Activated CD4-positive, alpha-beta T cell treated with anti-CD3 and anti-CD28 coated beads, Interleukin-2, amount 10 ng/mL, durations not matched to agents 24 days and 14 days (primary cell): ENCODE data around the gene TFDP1. TPM values are rescaled to one million over a fixed set of nuclear protein-coding genes. Genes with fewer than 3 reads are reported as not detected.

Experiments used
- DNase-seq: peaks from one replicate; pipeline ENCODE4 v3.0.0; 2022
- H3K27ac Mint-ChIP-seq: one replicate; pipeline ENCODE4 v1.8.0; 2022; ENCODE audit warnings: mild to moderate bottlenecking, mixed read lengths
- H3K27me3 Mint-ChIP-seq: one replicate; pipeline ENCODE4 v1.8.0; 2022; ENCODE audit warnings: mixed read lengths
- H3K36me3 Mint-ChIP-seq: one replicate; pipeline ENCODE4 v1.8.0; 2022; ENCODE audit warnings: low read depth, mild to moderate bottlenecking, mixed read lengths
- H3K4me1 Mint-ChIP-seq: one replicate; pipeline ENCODE4 v1.8.0; 2021; ENCODE audit warnings: mixed read lengths
- H3K4me3 Mint-ChIP-seq: one replicate; pipeline ENCODE4 v1.8.0; 2022; ENCODE audit warnings: mild to moderate bottlenecking, moderate library complexity, mixed read lengths
- H3K9me3 Mint-ChIP-seq: one replicate; pipeline ENCODE4 v1.8.0; 2021; ENCODE audit warnings: mixed read lengths
- intact Hi-C: fragments of 100-400 bp; cut with micrococcal nuclease; formaldehyde crosslinking; loops from one replicate; pipeline ENCODE4 v1.15.1; 2023
- total RNA-seq: library from RNA; stranded (reverse); gene quantifications from 2 replicates; pipeline ENCODE4 v1.2.3, GENCODE V29; 2022

Gene TFDP1
- total RNA-seq, 1 donor from 2014 or later, result 180 TPM

DNA sequence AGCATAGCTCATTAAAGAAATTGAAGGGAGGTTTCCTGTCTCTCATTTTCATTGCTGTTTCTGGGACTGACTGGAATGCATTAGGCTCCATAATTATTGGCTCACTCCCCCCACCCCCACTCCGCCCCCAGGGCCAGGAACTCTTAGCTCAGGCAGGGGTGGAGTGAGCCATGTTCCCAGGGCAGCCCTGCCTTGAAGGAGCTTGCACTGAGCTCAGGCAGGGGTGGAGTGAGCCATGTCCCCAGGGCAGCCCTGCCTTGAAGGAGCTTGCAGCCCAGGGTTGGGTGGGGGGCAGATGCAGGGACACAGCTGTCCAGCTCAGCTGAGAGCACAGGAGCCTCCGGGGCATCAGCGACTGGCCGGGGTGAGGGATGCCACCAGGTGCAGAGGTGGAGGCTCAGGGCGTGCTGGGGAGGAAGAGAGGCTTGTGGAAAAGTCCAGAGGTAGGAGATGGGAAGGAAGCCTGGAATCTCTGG is 39.1 kb upstream of the TFDP1 start:
- no peak for DNase-seq
- Mint-ChIP-seq H3K27ac (no peak overlapping the region), H3K4me3 (no peak overlapping the region), H3K9me3 (no peaks in the 10 kb centered on the region), H3K4me1 (no peaks in the 10 kb centered on the region), H3K27me3 (no peaks in the 10 kb centered on the region), H3K36me3 (peaks cover 11% of the 10 kb centered on the region)
- intact Hi-C loops, result no loop called here

DNA sequence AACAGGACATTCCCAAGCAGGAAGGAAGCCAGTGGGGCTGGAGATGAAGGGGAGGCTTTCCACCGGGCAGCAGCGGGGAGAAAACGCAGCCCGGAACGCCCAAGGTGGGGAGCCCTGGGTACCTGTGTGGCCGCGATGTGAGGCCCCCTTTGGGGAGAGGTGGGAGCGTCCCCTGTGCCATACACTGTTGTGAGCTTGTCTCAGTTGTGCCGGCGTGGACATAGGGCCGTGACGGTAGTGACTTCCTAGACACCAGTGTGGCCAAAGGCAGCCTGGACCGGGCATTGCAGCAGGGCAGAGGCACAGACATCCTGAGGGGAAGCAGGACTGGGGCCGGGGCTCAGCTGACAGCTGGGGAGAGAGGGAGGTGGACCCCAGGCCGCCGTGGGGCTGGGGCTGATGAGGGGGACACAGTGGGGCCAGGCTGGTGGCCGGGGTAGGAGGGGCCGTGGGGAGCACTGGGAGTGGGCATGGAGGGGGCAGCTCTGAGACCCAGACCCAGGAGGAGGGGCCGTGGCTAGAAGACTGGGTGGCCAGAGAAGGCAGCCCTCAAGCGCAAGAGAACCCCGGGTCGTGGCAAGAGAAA is 38.5 kb upstream of the TFDP1 start:
- Mint-ChIP-seq H3K4me1 (no peaks in the 10 kb centered on the region), H3K36me3 (peaks cover 6% of the 10 kb centered on the region), H3K4me3 (no peak overlapping the region), H3K27me3 (no peaks in the 10 kb centered on the region), H3K9me3 (no peaks in the 10 kb centered on the region), H3K27ac (no peak overlapping the region)
- intact Hi-C loops, result no loop called here
- no peak for DNase-seq

GRCh38 chr13:113546571-113547237 is 37.8 kb upstream of the TFDP1 start:
- Mint-ChIP-seq H3K36me3 (peaks cover 2% of the 10 kb centered on the region), H3K4me1 (no peaks in the 10 kb centered on the region), H3K27ac (no peak overlapping the region), H3K9me3 (no peaks in the 10 kb centered on the region), H3K4me3 (no peak overlapping the region), H3K27me3 (no peaks in the 10 kb centered on the region)
- intact Hi-C loops, result no loop called here
- no peak for DNase-seq

GRCh38 chr13:113547238-113547971 is 37.1 kb upstream of the TFDP1 start:
- Mint-ChIP-seq H3K36me3 (peaks cover 2% of the 10 kb centered on the region), H3K4me1 (no peaks in the 10 kb centered on the region), H3K27me3 (no peaks in the 10 kb centered on the region), H3K4me3 (no peak overlapping the region), H3K27ac (no peak overlapping the region), H3K9me3 (no peaks in the 10 kb centered on the region)
- no peak for DNase-seq
- intact Hi-C loops, result no loop called here

DNA sequence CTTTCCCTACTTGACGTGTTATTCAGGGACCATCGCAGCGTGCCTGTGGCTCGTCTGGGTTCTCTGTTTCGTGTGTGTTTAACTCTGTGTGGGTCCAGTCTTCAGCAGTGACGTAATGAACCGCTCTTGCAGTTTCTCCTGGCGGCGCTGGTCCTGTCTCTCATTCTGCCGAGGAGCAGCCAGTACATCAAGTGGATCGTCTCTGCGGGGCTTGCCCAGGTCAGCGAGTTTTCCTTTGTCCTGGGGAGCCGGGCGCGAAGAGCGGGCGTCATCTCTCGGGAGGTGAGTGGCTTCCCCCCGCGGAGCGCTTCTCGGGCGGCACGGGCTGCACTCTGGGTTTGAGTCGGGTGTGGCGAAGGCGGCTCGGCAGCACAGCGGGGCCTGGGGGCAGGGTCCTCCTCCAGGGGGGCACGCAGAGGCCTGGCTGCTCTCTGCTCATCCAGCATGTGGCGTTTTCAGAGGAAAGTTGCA is 36.3 kb upstream of the TFDP1 start:
- intact Hi-C loops, result no loop called here
- no peaks in the 10 kb centered on the region for H3K4me1 Mint-ChIP-seq
- H3K9me3 Mint-ChIP-seq, result no peaks in the 10 kb centered on the region
- no peak for DNase-seq
- H3K4me3 Mint-ChIP-seq, result no peak overlapping the region
- peaks cover 4% of the 10 kb centered on the region for H3K36me3 Mint-ChIP-seq
- H3K27me3 Mint-ChIP-seq, result no peaks in the 10 kb centered on the region
- H3K27ac Mint-ChIP-seq, result no peak overlapping the region

- Mint-ChIP-seq H3K4me3 (no peak overlapping the region), H3K27ac (no peak overlapping the region), H3K4me1 (no peaks in the 10 kb centered on the region), H3K27me3 (no peaks in the 10 kb centered on the region), H3K36me3 (peaks cover 2% of the 10 kb centered on the region), H3K9me3 (no peaks in the 10 kb centered on the region)
- no peak for DNase-seq
- intact Hi-C loops, result no loop called here
Observed at GRCh38 chr13:113548778-113549621, 35.6 kb upstream of the TFDP1 start.

- Mint-ChIP-seq H3K9me3 (no peaks in the 10 kb centered on the region), H3K36me3 (peaks cover 2% of the 10 kb centered on the region), H3K27ac (no peak overlapping the region)
Observed at GRCh38 chr13:113550453-113550852, 34.1 kb upstream of the TFDP1 start.

DNA sequence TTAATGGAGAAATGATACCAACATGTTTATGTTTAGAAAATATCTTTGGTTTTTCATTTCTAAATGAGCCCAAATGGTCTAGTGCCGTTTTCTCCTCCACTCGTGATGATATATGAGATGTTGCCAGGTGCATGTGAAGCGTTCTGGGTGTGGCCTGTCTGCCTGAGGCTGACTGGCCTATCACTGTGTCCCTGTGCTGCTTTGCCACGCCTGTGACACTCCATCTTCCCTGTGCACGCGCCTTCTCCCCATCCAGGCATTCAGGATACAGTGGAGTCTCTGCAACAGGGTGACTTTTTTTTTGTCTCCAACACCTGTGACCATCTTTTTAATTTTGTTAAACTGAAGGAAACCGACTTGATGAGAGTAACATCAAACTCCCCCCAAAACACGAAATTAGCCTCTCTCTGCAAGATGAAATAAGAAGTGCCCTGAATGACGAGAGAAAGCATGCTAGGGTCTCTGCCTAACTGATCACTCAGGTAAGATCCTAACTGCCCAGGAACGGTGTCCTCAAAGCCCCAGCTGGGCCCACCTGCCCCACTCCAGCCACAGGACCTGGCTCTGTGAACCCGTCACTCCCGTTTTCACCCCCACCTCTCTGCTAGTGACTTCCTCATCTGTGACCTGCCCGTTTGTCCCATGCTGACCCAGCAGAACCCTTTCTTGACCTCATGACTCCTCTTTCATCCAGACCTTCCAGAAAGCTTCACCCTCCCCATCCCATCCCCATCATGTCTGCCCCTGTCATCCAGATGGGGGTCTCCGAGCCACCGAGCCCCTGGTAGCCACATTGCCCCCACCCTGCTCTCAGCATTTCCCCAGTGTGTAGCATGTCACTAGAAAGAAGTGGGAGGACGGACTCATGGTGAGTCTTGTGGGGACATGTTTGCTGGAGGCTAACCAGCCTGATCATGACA is 33.2 kb upstream of the TFDP1 start:
- DNase-seq, result no peak

More at GRCh38 chr13:113550453-113550852, 34.1 kb upstream of the TFDP1 start:
- H3K4me1 Mint-ChIP-seq, result no peaks in the 10 kb centered on the region
- no peaks in the 10 kb centered on the region for H3K27me3 Mint-ChIP-seq
- DNase-seq, result no peak
- intact Hi-C loops, result no loop called here
- no peak overlapping the region for H3K4me3 Mint-ChIP-seq

GRCh38 chr13:113552079-113552478 is 32.5 kb upstream of the TFDP1 start:
- Mint-ChIP-seq H3K4me1 (no peaks in the 10 kb centered on the region), H3K9me3 (no peaks in the 10 kb centered on the region), H3K36me3 (peaks cover 2% of the 10 kb centered on the region), H3K4me3 (no peak overlapping the region), H3K27me3 (no peaks in the 10 kb centered on the region), H3K27ac (no peak overlapping the region)
- DNase-seq, result no peak
- intact Hi-C loops, result no loop called here

More for the DNA sequence above, 33.2 kb upstream of the TFDP1 start:
- no peaks in the 10 kb centered on the region for H3K4me1 Mint-ChIP-seq
- no peak overlapping the region for H3K4me3 Mint-ChIP-seq
- no peaks in the 10 kb centered on the region for H3K27me3 Mint-ChIP-seq
- no peak overlapping the region for H3K27ac Mint-ChIP-seq
- H3K36me3 Mint-ChIP-seq, result peaks cover 2% of the 10 kb centered on the region
- no peaks in the 10 kb centered on the region for H3K9me3 Mint-ChIP-seq
- intact Hi-C loops, result no loop called here

- intact Hi-C loops, result no loop called here
- DNase-seq, result no peak
- H3K9me3 Mint-ChIP-seq, result no peaks in the 10 kb centered on the region
- peaks cover 2% of the 10 kb centered on the region for H3K36me3 Mint-ChIP-seq
- H3K27me3 Mint-ChIP-seq, result no peaks in the 10 kb centered on the region
- H3K27ac Mint-ChIP-seq, result no peak overlapping the region
- no peaks in the 10 kb centered on the region for H3K4me1 Mint-ChIP-seq
- no peak overlapping the region for H3K4me3 Mint-ChIP-seq
Observed at GRCh38 chr13:113552786-113553434, 31.6 kb upstream of the TFDP1 start.

- H3K4me3 Mint-ChIP-seq, result no peak overlapping the region
- no peak for DNase-seq
- H3K9me3 Mint-ChIP-seq, result no peaks in the 10 kb centered on the region
- H3K27me3 Mint-ChIP-seq, result no peaks in the 10 kb centered on the region
- H3K4me1 Mint-ChIP-seq, result no peaks in the 10 kb centered on the region
- peaks cover 2% of the 10 kb centered on the region for H3K36me3 Mint-ChIP-seq
- H3K27ac Mint-ChIP-seq, result no peak overlapping the region
- intact Hi-C loops, result no loop called here
Observed at GRCh38 chr13:113553511-113554332, 30.8 kb upstream of the TFDP1 start.

DNA sequence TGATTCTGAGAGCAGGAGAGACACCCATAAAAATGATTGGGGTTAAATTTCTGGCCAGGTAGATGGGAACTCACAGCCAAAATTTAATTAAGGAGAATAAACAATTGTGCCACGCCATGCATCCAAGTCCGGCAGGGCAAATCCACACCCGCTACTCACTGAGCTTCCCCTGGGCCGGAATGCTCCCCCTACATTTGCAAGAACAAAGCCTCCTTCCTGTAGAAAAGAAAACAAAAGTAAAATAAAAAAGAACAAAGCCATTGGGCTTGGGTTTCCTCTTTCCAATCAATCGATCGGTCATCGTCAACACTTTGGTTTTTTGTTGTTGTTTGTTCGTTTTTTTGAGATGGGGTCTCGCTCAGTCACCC is 30.2 kb upstream of the TFDP1 start:
- intact Hi-C loops, result no loop called here
- H3K27ac Mint-ChIP-seq, result no peak overlapping the region
- H3K9me3 Mint-ChIP-seq, result no peaks in the 10 kb centered on the region
- no peak overlapping the region for H3K4me3 Mint-ChIP-seq
- peaks cover 2% of the 10 kb centered on the region for H3K36me3 Mint-ChIP-seq
- no peaks in the 10 kb centered on the region for H3K4me1 Mint-ChIP-seq
- DNase-seq, result no peak
- H3K27me3 Mint-ChIP-seq, result no peaks in the 10 kb centered on the region
